ENCODE measurements around the gene AUTS2.

Gene AUTS2

GRCh38 chr7:70044981-70045380, 446.7 kb downstream of the AUTS2 start:
- H3K27ac ChIP-seq (ENCODE audit: low read length), result no peak overlapping the region
- no peaks in the 10 kb centered on the region for H3K27me3 ChIP-seq (ENCODE audit: control insufficient read depth in 1 of 2, insufficient read depth in 2 of 2, low read length in 2 of 2)
- H3K9me3 ChIP-seq (ENCODE audit: control insufficient read depth in 2 of 2, low read length in 2 of 2), result no peaks in the 10 kb centered on the region
- no peak overlapping the region for H3K9ac ChIP-seq (ENCODE audit: low read length in 2 of 2)
- H3K4me1 ChIP-seq (ENCODE audit: control insufficient read depth, insufficient read depth, low read length), result no peaks in the 10 kb centered on the region
- no peaks in the 10 kb centered on the region for H3K36me3 ChIP-seq (ENCODE audit: control insufficient read depth in 2 of 2, insufficient read depth in 2 of 2, low read length in 2 of 2)
- no peak overlapping the region for H3K4me3 ChIP-seq (ENCODE audit: low read length in 2 of 2)

- no peaks in the 10 kb centered on the region for H3K9me3 ChIP-seq (ENCODE audit: control insufficient read depth in 2 of 2, low read length in 2 of 2)
- no peak overlapping the region for H3K27ac ChIP-seq (ENCODE audit: low read length)
Observed at GRCh38 chr7:70047384-70047783, 449.1 kb downstream of the AUTS2 start.

GRCh38 chr7:70047891-70048448, 449.7 kb downstream of the AUTS2 start:
- no peak overlapping the region for H3K4me3 ChIP-seq (ENCODE audit: low read length in 2 of 2)
- H3K4me1 ChIP-seq (ENCODE audit: control insufficient read depth, insufficient read depth, low read length), result peaks cover 2% of the 10 kb centered on the region
- H3K36me3 ChIP-seq (ENCODE audit: control insufficient read depth in 2 of 2, insufficient read depth in 2 of 2, low read length in 2 of 2), result no peaks in the 10 kb centered on the region
- no peaks in the 10 kb centered on the region for H3K9me3 ChIP-seq (ENCODE audit: control insufficient read depth in 2 of 2, low read length in 2 of 2)
- no peak overlapping the region for H3K27ac ChIP-seq (ENCODE audit: low read length)
- H3K9ac ChIP-seq (ENCODE audit: low read length in 2 of 2), result no peak overlapping the region
- no peaks in the 10 kb centered on the region for H3K27me3 ChIP-seq (ENCODE audit: control insufficient read depth in 1 of 2, insufficient read depth in 2 of 2, low read length in 2 of 2)

More at GRCh38 chr7:70047384-70047783, 449.1 kb downstream of the AUTS2 start:
- Histone ChIP-seq H3K4me1 (ENCODE audit: control insufficient read depth, insufficient read depth, low read length) (peaks cover 1% of the 10 kb centered on the region), H3K36me3 (ENCODE audit: control insufficient read depth in 2 of 2, insufficient read depth in 2 of 2, low read length in 2 of 2) (no peaks in the 10 kb centered on the region), H3K4me3 (ENCODE audit: low read length in 2 of 2) (no peak overlapping the region), H3K9ac (ENCODE audit: low read length in 2 of 2) (no peak overlapping the region), H3K27me3 (ENCODE audit: control insufficient read depth in 1 of 2, insufficient read depth in 2 of 2, low read length in 2 of 2) (no peaks in the 10 kb centered on the region)

DNA sequence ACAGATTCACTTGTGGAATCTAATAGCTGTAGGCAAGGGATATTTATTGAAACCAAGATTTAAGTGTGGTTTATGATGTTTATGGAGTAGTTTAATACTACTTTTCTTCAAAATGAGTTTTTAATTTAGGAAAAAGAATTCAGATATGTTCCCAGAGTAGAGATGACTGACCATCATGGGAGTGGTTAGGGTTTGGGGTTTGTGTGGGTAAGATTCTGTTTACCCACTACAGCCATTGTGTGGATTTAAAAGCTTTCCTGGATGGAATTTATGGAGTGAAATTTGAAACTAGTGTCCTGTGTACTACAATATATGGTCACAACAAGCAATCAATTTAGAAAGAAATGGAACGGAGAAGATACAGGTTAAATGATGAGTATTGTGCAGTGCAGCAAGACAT, 453.5 kb downstream of the AUTS2 start:
- Histone ChIP-seq H3K4me3 (ENCODE audit: low read length in 2 of 2) (no peak overlapping the region), H3K27ac (ENCODE audit: low read length) (no peak overlapping the region), H3K4me1 (ENCODE audit: control insufficient read depth, insufficient read depth, low read length) (peaks cover 2% of the 10 kb centered on the region), H3K27me3 (ENCODE audit: control insufficient read depth in 1 of 2, insufficient read depth in 2 of 2, low read length in 2 of 2) (no peaks in the 10 kb centered on the region), H3K36me3 (ENCODE audit: control insufficient read depth in 2 of 2, insufficient read depth in 2 of 2, low read length in 2 of 2) (no peaks in the 10 kb centered on the region), H3K9me3 (ENCODE audit: control insufficient read depth in 2 of 2, low read length in 2 of 2) (no peaks in the 10 kb centered on the region), H3K9ac (ENCODE audit: low read length in 2 of 2) (no peak overlapping the region)

- no peak overlapping the region for H3K27ac ChIP-seq (ENCODE audit: low read length)
- H3K9ac ChIP-seq (ENCODE audit: low read length in 2 of 2), result no peak overlapping the region
- no peak overlapping the region for H3K4me3 ChIP-seq (ENCODE audit: low read length in 2 of 2)
Observed at GRCh38 chr7:70052691-70053090, 454.4 kb downstream of the AUTS2 start.

GRCh38 chr7:70053421-70053820, 455.1 kb downstream of the AUTS2 start:
- H3K27me3 ChIP-seq (ENCODE audit: control insufficient read depth in 1 of 2, insufficient read depth in 2 of 2, low read length in 2 of 2), result no peaks in the 10 kb centered on the region
- no peak overlapping the region for H3K9ac ChIP-seq (ENCODE audit: low read length in 2 of 2)
- no peak overlapping the region for H3K27ac ChIP-seq (ENCODE audit: low read length)
- H3K4me1 ChIP-seq (ENCODE audit: control insufficient read depth, insufficient read depth, low read length), result peaks cover 2% of the 10 kb centered on the region
- no peak overlapping the region for H3K4me3 ChIP-seq (ENCODE audit: low read length in 2 of 2)
- H3K9me3 ChIP-seq (ENCODE audit: control insufficient read depth in 2 of 2, low read length in 2 of 2), result no peaks in the 10 kb centered on the region
- no peaks in the 10 kb centered on the region for H3K36me3 ChIP-seq (ENCODE audit: control insufficient read depth in 2 of 2, insufficient read depth in 2 of 2, low read length in 2 of 2)

More at GRCh38 chr7:70052691-70053090, 454.4 kb downstream of the AUTS2 start:
- H3K36me3 ChIP-seq (ENCODE audit: control insufficient read depth in 2 of 2, insufficient read depth in 2 of 2, low read length in 2 of 2), result no peaks in the 10 kb centered on the region
- no peaks in the 10 kb centered on the region for H3K9me3 ChIP-seq (ENCODE audit: control insufficient read depth in 2 of 2, low read length in 2 of 2)
- H3K4me1 ChIP-seq (ENCODE audit: control insufficient read depth, insufficient read depth, low read length), result peaks cover 2% of the 10 kb centered on the region
- no peaks in the 10 kb centered on the region for H3K27me3 ChIP-seq (ENCODE audit: control insufficient read depth in 1 of 2, insufficient read depth in 2 of 2, low read length in 2 of 2)

DNA sequence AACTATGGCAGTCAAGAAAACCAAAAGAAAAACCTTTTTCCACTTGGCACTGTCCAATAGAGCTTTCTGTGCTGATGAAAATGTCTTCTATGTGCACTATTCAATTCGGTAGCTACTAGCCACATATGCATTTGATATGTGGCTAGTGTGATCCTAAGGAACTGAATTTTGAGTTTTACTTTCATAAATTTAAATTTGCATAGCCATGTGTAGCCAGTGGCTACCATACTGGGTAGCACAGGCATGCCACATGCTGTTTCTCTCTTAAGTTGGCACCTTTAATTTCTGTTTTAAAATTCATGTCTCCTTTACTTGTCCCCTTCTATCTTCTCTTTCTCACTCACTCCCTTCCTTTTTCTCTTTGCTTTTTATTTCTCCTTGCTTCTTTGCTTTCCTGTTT, 455.7 kb downstream of the AUTS2 start:
- H3K27me3 ChIP-seq (ENCODE audit: control insufficient read depth in 1 of 2, insufficient read depth in 2 of 2, low read length in 2 of 2), result no peaks in the 10 kb centered on the region
- H3K36me3 ChIP-seq (ENCODE audit: control insufficient read depth in 2 of 2, insufficient read depth in 2 of 2, low read length in 2 of 2), result no peaks in the 10 kb centered on the region
- no peak overlapping the region for H3K9ac ChIP-seq (ENCODE audit: low read length in 2 of 2)
- H3K4me1 ChIP-seq (ENCODE audit: control insufficient read depth, insufficient read depth, low read length), result peaks cover 2% of the 10 kb centered on the region
- H3K27ac ChIP-seq (ENCODE audit: low read length), result no peak overlapping the region
- no peaks in the 10 kb centered on the region for H3K9me3 ChIP-seq (ENCODE audit: control insufficient read depth in 2 of 2, low read length in 2 of 2)
- no peak overlapping the region for H3K4me3 ChIP-seq (ENCODE audit: low read length in 2 of 2)

GRCh38 chr7:70056363-70056762, 458.1 kb downstream of the AUTS2 start:
- H3K27ac ChIP-seq (ENCODE audit: low read length), result no peak overlapping the region
- no peaks in the 10 kb centered on the region for H3K9me3 ChIP-seq (ENCODE audit: control insufficient read depth in 2 of 2, low read length in 2 of 2)
- H3K36me3 ChIP-seq (ENCODE audit: control insufficient read depth in 2 of 2, insufficient read depth in 2 of 2, low read length in 2 of 2), result no peaks in the 10 kb centered on the region
- no peak overlapping the region for H3K9ac ChIP-seq (ENCODE audit: low read length in 2 of 2)
- H3K27me3 ChIP-seq (ENCODE audit: control insufficient read depth in 1 of 2, insufficient read depth in 2 of 2, low read length in 2 of 2), result no peaks in the 10 kb centered on the region
- peaks cover 2% of the 10 kb centered on the region for H3K4me1 ChIP-seq (ENCODE audit: control insufficient read depth, insufficient read depth, low read length)
- H3K4me3 ChIP-seq (ENCODE audit: low read length in 2 of 2), result no peak overlapping the region

- Histone ChIP-seq H3K36me3 (ENCODE audit: control insufficient read depth in 2 of 2, insufficient read depth in 2 of 2, low read length in 2 of 2) (no peaks in the 10 kb centered on the region), H3K9ac (ENCODE audit: low read length in 2 of 2) (no peak overlapping the region), H3K27me3 (ENCODE audit: control insufficient read depth in 1 of 2, insufficient read depth in 2 of 2, low read length in 2 of 2) (no peaks in the 10 kb centered on the region), H3K4me3 (ENCODE audit: low read length in 2 of 2) (no peak overlapping the region), H3K27ac (ENCODE audit: low read length) (no peak overlapping the region), H3K9me3 (ENCODE audit: control insufficient read depth in 2 of 2, low read length in 2 of 2) (no peaks in the 10 kb centered on the region), H3K4me1 (ENCODE audit: control insufficient read depth, insufficient read depth, low read length) (peaks cover 6% of the 10 kb centered on the region)
Observed at GRCh38 chr7:70060298-70061068, 462.2 kb downstream of the AUTS2 start.

DNA sequence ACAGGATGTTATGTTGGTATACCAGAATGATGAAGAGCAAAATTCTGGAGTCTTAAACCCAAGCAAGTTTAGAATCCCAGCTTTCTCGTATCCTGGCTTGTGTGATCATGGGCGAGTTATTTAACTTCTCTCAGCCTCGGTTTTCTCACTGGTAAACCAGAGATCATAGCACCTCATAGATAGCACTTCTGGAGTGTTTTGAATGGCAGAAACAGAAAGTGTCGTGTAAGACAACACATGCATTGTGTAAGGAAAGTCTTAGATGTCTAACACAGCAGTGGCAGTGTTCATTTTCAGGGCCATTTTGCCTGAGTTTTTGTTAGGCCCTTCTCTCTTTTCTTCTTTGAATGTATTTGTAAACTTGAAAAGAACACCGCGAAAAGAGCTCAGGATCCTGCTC, 465.1 kb downstream of the AUTS2 start:
- peaks cover 6% of the 10 kb centered on the region for H3K4me1 ChIP-seq (ENCODE audit: control insufficient read depth, insufficient read depth, low read length)
- no peak overlapping the region for H3K9ac ChIP-seq (ENCODE audit: low read length in 2 of 2)
- H3K9me3 ChIP-seq (ENCODE audit: control insufficient read depth in 2 of 2, low read length in 2 of 2), result no peaks in the 10 kb centered on the region
- no peaks in the 10 kb centered on the region for H3K27me3 ChIP-seq (ENCODE audit: control insufficient read depth in 1 of 2, insufficient read depth in 2 of 2, low read length in 2 of 2)
- no peaks in the 10 kb centered on the region for H3K36me3 ChIP-seq (ENCODE audit: control insufficient read depth in 2 of 2, insufficient read depth in 2 of 2, low read length in 2 of 2)
- H3K27ac ChIP-seq (ENCODE audit: low read length), result no peak overlapping the region
- H3K4me3 ChIP-seq (ENCODE audit: low read length in 2 of 2), result no peak overlapping the region

DNA sequence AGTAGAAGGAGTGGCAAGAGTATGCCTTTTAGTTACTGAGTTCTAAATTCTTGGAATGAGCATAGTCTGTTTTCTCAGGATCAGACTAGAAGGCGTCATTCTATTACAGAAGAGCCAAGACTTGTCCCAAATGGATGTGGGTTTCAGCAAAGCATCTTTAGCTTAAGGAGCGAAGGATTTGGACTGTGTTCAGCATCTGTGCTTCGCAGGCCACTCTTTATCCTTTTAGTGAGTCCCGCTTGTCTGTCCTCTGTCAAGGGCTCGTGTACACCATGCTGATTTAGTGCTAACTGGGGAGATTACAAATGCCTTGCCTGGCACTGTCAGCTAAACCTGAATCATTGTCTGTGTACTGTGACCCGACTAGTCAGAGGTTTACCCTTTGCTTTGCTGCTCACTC, 465.7 kb downstream of the AUTS2 start:
- Histone ChIP-seq H3K27me3 (ENCODE audit: control insufficient read depth in 1 of 2, insufficient read depth in 2 of 2, low read length in 2 of 2) (no peaks in the 10 kb centered on the region), H3K4me1 (ENCODE audit: control insufficient read depth, insufficient read depth, low read length) (peaks cover 6% of the 10 kb centered on the region), H3K9ac (ENCODE audit: low read length in 2 of 2) (no peak overlapping the region), H3K9me3 (ENCODE audit: control insufficient read depth in 2 of 2, low read length in 2 of 2) (no peaks in the 10 kb centered on the region), H3K36me3 (ENCODE audit: control insufficient read depth in 2 of 2, insufficient read depth in 2 of 2, low read length in 2 of 2) (no peaks in the 10 kb centered on the region), H3K4me3 (ENCODE audit: low read length in 2 of 2) (no peak overlapping the region), H3K27ac (ENCODE audit: low read length) (no peak overlapping the region)
